Neutrophil (primary cell): ENCODE results near the gene RHEB.
"Not testable (repeated sequence)": the region's sequence is repeated elsewhere in the genome, so short reads cannot be mapped to it uniquely, and the experiment has no call there.

Experiments
- H3K27ac ChIP-seq: fragments of 200-600 bp; sonication (generic); 2 replicates; pipeline ENCODE4 v1.5.1; 2016; ENCODE audit warnings: mild to moderate bottlenecking, moderate library complexity
- H3K27me3 ChIP-seq: fragments of 200-600 bp; sonication (generic); 2 replicates; pipeline ENCODE4 v1.6.0; 2016; ENCODE audit warnings: mild to moderate bottlenecking
- H3K36me3 ChIP-seq: fragments of 200-600 bp; sonication (generic); 2 replicates; pipeline ENCODE4 v1.5.1; 2017
- H3K4me1 ChIP-seq, 2 experiments: fragments of 200-600 bp in 1 of 2; sonication (generic) in 1 of 2; 1 replicate in 1 of 2; 2 replicates in 1 of 2; pipeline versions ENCODE4 v1.5.1 to v1.6.1; 2013 to 2016; ENCODE audit warnings: low read depth in 1 of 2, low read length in 1 of 2, mild to moderate bottlenecking in 1 of 2, moderate library complexity in 1 of 2; ENCODE audit not compliant: control insufficient read depth in 1 of 2, insufficient read depth in 1 of 2
- H3K4me3 ChIP-seq, 2 experiments: fragments of 200-600 bp in 1 of 2; sonication (generic) in 1 of 2; 1 replicate in 1 of 2; 2 replicates in 1 of 2; pipeline ENCODE4 v1.5.1; 2013 to 2016; ENCODE audit warnings: low read depth in 1 of 2, low read length in 1 of 2, mild to moderate bottlenecking in 1 of 2, moderate library complexity in 1 of 2
- H3K9me3 ChIP-seq: fragments of 200-600 bp; sonication (generic); 2 replicates; pipeline ENCODE4 v1.5.1; 2016
- TF ChIP-seq, protein P1 (sequence below): fragments of 200-600 bp; sonication (generic); IDR thresholded peaks from 2 replicates; pipeline ENCODE4 v1.5.1; 2016; ENCODE audit warnings: antibody characterized with exemption

The RHEB gene

GRCh38 chr7:151541709-151542499 is 22.2 kb upstream of the RHEB start:
- Histone ChIP-seq H3K4me1 (no peaks in the 10 kb centered on the region), H3K4me3 (no peak overlapping the region), H3K27me3 (peaks cover 27% of the 10 kb centered on the region), H3K9me3 (no peaks in the 10 kb centered on the region), H3K36me3 (no peaks in the 10 kb centered on the region), H3K27ac (no peak overlapping the region)
- TF ChIP-seq, protein P1, sequence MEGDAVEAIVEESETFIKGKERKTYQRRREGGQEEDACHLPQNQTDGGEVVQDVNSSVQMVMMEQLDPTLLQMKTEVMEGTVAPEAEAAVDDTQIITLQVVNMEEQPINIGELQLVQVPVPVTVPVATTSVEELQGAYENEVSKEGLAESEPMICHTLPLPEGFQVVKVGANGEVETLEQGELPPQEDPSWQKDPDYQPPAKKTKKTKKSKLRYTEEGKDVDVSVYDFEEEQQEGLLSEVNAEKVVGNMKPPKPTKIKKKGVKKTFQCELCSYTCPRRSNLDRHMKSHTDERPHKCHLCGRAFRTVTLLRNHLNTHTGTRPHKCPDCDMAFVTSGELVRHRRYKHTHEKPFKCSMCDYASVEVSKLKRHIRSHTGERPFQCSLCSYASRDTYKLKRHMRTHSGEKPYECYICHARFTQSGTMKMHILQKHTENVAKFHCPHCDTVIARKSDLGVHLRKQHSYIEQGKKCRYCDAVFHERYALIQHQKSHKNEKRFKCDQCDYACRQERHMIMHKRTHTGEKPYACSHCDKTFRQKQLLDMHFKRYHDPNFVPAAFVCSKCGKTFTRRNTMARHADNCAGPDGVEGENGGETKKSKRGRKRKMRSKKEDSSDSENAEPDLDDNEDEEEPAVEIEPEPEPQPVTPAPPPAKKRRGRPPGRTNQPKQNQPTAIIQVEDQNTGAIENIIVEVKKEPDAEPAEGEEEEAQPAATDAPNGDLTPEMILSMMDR: no peak

DNA sequence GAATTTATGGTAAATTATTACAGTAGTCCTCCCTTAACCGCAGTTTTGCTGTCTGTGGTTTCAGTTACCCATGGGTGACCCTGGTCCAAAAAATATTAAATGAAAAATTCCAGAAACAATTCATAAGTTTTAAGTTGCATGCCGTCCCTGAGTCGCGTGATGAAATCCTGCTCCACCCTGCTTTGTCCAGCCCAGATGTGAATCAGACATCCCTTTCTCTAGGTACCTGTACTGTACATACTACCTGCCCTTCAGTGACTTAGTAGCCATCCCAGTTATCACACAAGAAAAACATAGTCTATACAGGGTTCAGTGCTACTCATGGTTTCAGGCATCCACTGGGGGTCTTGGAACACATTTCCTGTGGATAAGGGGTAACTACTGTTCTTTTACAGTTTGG is 20.5 kb upstream of the RHEB start:
- Histone ChIP-seq H3K4me3 (no peak overlapping the region), H3K27ac (no peak overlapping the region), H3K4me1 (no peaks in the 10 kb centered on the region), H3K27me3 (peaks cover 20% of the 10 kb centered on the region), H3K36me3 (no peaks in the 10 kb centered on the region), H3K9me3 (no peaks in the 10 kb centered on the region)
- TF ChIP-seq, protein P1: no peak

GRCh38 chr7:151539088-151539671 is 19.5 kb upstream of the RHEB start:
- H3K4me3 ChIP-seq: no peak overlapping the region
- no peak overlapping the region for H3K27ac ChIP-seq
- H3K9me3 ChIP-seq: no peaks in the 10 kb centered on the region
- TF ChIP-seq, protein P1: no peak
- H3K27me3 ChIP-seq: peaks cover 20% of the 10 kb centered on the region
- H3K4me1 ChIP-seq: no peaks in the 10 kb centered on the region
- no peaks in the 10 kb centered on the region for H3K36me3 ChIP-seq

- TF ChIP-seq, protein P1: no peak
- Histone ChIP-seq H3K27ac (no peak overlapping the region), H3K27me3 (peaks cover 20% of the 10 kb centered on the region), H3K4me3 (no peak overlapping the region), H3K36me3 (no peaks in the 10 kb centered on the region), H3K9me3 (no peaks in the 10 kb centered on the region), H3K4me1 (no peaks in the 10 kb centered on the region)
Measured at GRCh38 chr7:151537818-151538561, 18.3 kb upstream of the RHEB start.

- H3K9me3 ChIP-seq, H3K27ac ChIP-seq, H3K4me3 ChIP-seq, H3K36me3 ChIP-seq, H3K4me1 ChIP-seq: not testable (repeated sequence)
- H3K27me3 ChIP-seq: peaks cover 20% of the 10 kb centered on the region
Measured at GRCh38 chr7:151536178-151536577, 16.5 kb upstream of the RHEB start.

DNA sequence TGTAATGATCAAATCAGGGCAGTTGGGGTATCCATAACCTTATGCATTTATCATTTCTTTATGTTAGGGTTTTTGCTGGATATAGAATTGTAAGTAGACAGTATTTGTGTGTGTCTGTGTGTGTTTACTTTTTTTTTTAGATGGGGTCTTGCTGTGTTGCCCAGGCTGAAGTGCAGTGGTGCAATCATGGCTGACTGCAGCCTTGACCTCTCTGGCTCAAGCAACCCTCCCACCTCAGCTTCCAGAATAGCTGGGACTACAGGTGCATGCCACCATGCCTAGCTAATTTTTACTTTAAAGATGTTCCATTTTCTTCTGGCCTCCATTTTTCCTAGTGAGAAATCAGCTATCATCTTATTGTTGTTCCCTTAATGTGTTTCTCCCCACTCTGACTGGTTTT is 10.1 kb upstream of the RHEB start:
- Histone ChIP-seq H3K27me3 (no peaks in the 10 kb centered on the region), H3K9me3 (no peaks in the 10 kb centered on the region), H3K36me3 (no peaks in the 10 kb centered on the region), H3K4me3 (no peak overlapping the region), H3K27ac (no peak overlapping the region), H3K4me1 (no peaks in the 10 kb centered on the region)
- TF ChIP-seq, protein P1: no peak
